Mammary epithelial cell (primary cell): ENCODE measurements around the gene RDH13.

Experiments
- CTCF ChIP-seq, 2 donors: IDR thresholded peaks in 1 of 2; conservative IDR thresholded peaks in 1 of 2; 2 replicates each; pipeline ENCODE4 v1.5.1; 2011 to 2012; ENCODE audit warnings: inconsistent platforms in 2 of 2, low read length in 2 of 2, mild to moderate bottlenecking in 2 of 2, control low read depth in 1 of 2, low read depth in 1 of 2; ENCODE audit not compliant: insufficient read depth in 1 of 2; ENCODE audit errors: extremely low read depth in 1 of 2
- EZH2 ChIP-seq: IDR thresholded peaks from 2 replicates; pipeline ENCODE4 v1.6.1; 2012; ENCODE audit warnings: low read length, inconsistent platforms, borderline replicate concordance

DNA sequence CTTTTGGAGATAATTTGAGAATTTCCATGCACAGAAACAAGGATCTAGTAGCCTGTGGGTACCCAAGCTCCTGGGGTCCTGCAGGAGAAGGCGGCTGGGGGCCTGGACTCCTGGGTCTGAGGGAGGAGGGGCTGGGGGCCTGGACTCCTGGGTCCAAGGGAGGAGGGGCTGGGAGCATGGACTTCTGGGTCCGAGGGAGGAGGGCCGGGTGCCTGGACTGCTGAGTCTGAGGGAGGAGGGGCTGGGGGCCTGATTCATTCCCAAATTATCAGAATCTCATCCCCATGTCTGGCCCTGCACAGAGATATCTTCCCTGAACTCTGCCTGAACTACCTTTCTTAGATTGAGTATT is 520 bp upstream of the RDH13 start:
- TF ChIP-seq CTCF (conservative IDR thresholded peaks at IDR 0.05 in 1 of 2, IDR thresholded peaks at IDR 0.05 in 1 of 2; ENCODE audit: extremely low read depth in 1 of 2, insufficient read depth in 1 of 2, low read depth in 1 of 2, low read length in 2 of 2) (no peak), EZH2 (no peak)
